ENCODE results near the gene FERMT3. TPM values are rescaled to one million over a fixed set of nuclear protein-coding genes. Genes with fewer than 3 reads are reported as not detected.

FERMT3 gene
- total and polyA plus RNA-seq, 2 of the 8 experiments (the other 6 are each of a cell fraction or from before 2014, with no cell fraction given), result 1.4 to 3.7 TPM

DNA sequence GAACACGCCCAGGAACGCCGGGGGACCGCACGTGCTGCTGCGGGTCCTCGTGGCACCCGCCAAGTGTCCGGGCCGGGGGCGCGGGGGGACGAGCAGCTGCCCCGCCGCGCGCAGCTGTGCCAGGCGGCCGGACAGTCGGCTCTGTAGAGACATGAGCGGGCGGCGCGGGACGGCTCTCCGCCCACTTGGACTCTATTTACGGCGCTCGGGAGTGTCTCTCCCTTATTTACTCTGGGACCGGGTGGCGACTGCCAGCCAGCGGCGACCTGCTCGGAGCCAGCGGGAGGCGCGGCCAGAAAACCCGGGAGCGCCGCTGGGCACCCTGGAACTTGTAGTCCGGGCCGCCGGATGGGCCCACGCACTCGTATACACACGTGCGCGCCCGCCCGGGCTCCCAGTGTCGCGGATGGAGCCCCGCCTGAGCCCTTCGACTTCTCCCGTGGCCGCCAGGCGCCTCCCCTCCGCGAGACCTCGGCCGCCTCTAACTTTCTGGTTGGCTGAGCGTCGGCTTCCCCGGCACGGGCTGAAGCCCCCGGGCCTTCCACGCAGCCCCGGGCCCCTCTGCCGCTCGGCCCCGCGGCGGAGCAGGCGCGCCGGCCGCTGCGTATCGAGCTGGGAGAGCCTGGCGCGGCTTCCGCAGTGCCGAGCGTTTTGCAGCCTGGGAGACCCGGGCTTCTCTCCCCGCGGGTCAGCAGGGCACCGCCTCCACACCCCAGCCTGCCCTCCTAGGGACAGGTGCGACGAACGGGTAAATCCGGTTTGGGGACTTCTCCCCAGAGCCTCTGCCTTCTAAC, 40.5 kb upstream of the FERMT3 start, which contains the start of gene MACROD1 (continued):
- TF ChIP-seq CHD7 (IDR thresholded peaks at IDR 0.05; ENCODE audit: insufficient replicate concordance, low read length) (no peak), SIRT6 (IDR thresholded peaks at IDR 0.05; ENCODE audit: low read length) (no peak), NANOG (IDR thresholded peaks at IDR 0.05; ENCODE audit: insufficient read depth, low read depth, low read length, poor library complexity, severe bottlenecking) (no peak), CBX5 (IDR thresholded peaks at IDR 0.05; ENCODE audit: low read depth, low read length) (no peak), CTBP2 (IDR thresholded peaks at IDR 0.05; ENCODE audit: borderline replicate concordance, insufficient read depth, insufficient read length, low read length) (no peak), RXRA (IDR thresholded peaks at IDR 0.05; ENCODE audit: insufficient read depth, low read depth, low read length) (no peak), TBP (IDR thresholded peaks at IDR 0.05; ENCODE audit: low read depth, low read length) (peak; percentile 68), RFX5 (IDR thresholded peaks at IDR 0.05; ENCODE audit: borderline replicate concordance, low read depth, low read length) (no peak)
- TF ChIP-seq, protein P1, sequence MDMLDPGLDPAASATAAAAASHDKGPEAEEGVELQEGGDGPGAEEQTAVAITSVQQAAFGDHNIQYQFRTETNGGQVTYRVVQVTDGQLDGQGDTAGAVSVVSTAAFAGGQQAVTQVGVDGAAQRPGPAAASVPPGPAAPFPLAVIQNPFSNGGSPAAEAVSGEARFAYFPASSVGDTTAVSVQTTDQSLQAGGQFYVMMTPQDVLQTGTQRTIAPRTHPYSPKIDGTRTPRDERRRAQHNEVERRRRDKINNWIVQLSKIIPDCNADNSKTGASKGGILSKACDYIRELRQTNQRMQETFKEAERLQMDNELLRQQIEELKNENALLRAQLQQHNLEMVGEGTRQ (IDR thresholded peaks at IDR 0.05; ENCODE audit: low read length), result no peak

Data from H1 (cell line).